KOPT-K1 (cell line): ENCODE results near the gene OMD.
A peak's percentile ranks its signal among the peaks of the same experiment; 100 is the strongest.

Experiments used
- H3K27ac ChIP-seq: fragments of 200-600 bp; sonication (generic); 2 replicates; pipeline ENCODE4 v1.5.1; 2016; ENCODE audit warnings: antibody characterized with exemption, mild to moderate bottlenecking, low read depth, low read length; ENCODE audit not compliant: poor library complexity, severe bottlenecking
- H3K36me3 ChIP-seq: fragments of 200-600 bp; sonication (generic); 2 replicates; pipeline ENCODE4 v1.5.1; 2017; ENCODE audit warnings: antibody characterized with exemption, mild to moderate bottlenecking, low read length, moderate library complexity; ENCODE audit not compliant: insufficient read depth
- H3K9me3 ChIP-seq: fragments of 200-600 bp; sonication (generic); 2 replicates; pipeline ENCODE4 v1.5.1; 2017; ENCODE audit warnings: antibody characterized with exemption, low read length, mild to moderate bottlenecking; ENCODE audit not compliant: insufficient read depth, poor library complexity, severe bottlenecking

OMD gene

DNA sequence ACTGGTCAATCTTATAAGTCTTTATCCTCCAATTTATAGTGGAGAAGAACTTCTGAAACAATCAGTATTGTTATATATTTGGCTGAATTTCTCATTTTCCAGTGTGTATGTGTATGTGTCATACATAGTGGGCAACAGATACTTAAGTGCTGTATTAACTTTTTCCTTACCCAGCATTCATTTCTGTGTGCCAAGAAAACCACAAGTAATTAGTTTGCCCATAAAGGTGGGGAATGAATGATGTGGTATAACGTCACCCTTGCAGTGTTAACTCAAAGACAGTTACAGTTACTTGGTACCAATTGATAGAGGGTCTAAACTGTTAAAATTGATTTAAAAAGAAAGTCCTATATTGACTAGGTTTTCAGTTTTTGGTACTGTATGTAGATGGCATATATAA is 21.9 kb downstream of the OMD start:
- peaks cover 15% of the 10 kb centered on the region for H3K36me3 ChIP-seq
- peak overlapping the region; percentile 90 for H3K27ac ChIP-seq
- no peaks in the 10 kb centered on the region for H3K9me3 ChIP-seq

- H3K36me3 ChIP-seq = peaks cover 18% of the 10 kb centered on the region
- no peak overlapping the region for H3K27ac ChIP-seq
- H3K9me3 ChIP-seq = no peaks in the 10 kb centered on the region
These were observed 26.4 kb downstream of the OMD start for GRCh38 chr9:92397853-92398252.

DNA sequence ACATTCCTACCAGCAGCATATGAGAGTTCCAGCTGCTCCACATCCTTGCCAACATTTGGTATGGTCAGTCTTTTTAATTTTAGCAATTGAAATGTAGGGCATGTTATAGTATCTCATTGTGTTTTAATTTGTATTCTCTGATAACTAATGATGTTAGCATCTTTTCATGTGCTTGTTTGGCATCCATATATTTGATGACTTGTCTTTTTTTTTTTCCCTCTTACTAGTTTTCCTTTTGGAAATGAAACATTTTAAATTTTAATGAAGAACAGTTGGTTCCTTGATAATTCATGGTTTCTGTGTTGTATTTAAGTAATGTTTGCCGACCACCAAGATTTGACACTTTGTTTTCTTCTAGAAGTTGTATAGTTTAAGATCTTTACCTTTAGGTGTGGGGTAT is 28.7 kb downstream of the OMD start:
- Histone ChIP-seq H3K27ac (no peak overlapping the region), H3K36me3 (peaks cover 18% of the 10 kb centered on the region), H3K9me3 (no peaks in the 10 kb centered on the region)

DNA sequence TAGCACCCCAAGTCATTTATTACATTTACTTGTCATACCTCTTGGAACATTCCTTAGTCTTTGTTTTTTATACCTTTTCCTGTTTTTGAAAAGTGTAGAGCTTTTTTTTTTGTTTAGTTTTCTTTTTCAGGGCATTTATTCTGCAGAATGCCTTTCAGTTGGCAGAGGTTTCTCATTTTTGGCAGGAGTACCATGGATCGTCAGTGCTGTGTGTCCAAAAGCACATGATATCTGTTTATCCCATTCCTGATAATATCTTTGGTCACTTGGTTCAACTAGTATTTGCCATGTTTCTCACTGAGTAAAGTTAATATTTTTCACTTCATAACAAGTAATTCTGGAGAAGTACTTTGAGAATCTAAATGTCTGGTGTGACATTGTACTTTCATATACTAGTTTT is 30.6 kb downstream of the OMD start:
- H3K9me3 ChIP-seq = no peaks in the 10 kb centered on the region
- H3K27ac ChIP-seq = no peak overlapping the region
- peaks cover 14% of the 10 kb centered on the region for H3K36me3 ChIP-seq

- no peak overlapping the region for H3K27ac ChIP-seq
- no peaks in the 10 kb centered on the region for H3K9me3 ChIP-seq
- H3K36me3 ChIP-seq = peaks cover 7% of the 10 kb centered on the region
These were observed 31.6 kb downstream of the OMD start for GRCh38 chr9:92392690-92393089.

DNA sequence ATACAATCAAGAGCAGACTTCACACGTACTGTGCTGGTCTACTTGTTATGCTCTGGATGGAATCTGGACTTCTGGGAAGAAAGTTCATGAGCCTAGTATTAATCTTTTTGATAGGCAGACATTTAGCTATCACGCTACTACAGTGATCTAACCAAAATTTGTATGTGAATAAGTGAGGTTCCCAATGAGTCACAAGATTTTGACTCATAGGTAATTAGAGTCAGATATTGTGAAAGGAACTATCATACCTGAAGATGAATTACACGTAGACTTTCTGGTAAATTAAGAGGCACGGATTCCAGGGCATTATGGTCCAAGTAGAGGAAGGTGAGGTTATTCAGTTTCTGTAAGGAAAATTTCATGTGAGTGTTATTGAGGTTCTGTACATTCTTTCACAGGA is 38.3 kb downstream of the OMD start:
- no peaks in the 10 kb centered on the region for H3K9me3 ChIP-seq
- H3K27ac ChIP-seq = no peak overlapping the region
- H3K36me3 ChIP-seq = peaks cover 15% of the 10 kb centered on the region; the same call in 1 of the 2 replicates

DNA sequence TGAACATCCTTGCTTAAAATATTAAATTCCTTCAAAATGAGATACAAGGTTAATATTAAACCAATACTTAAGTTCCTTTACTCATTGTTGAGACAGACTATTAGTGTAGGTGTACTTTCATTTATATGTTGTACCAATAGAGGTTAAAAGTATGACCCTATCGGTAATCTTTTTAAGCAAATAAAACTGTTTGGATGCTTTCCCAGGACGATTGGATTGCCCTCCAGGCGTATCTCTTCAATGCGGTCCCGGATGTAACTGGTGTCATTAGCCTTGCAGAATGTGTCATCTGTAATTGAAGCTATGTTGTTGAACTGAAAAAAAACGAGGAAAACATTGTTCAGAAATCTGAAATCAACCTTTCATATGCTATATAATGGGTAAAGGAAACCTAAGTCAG is 38.8 kb downstream of the OMD start:
- Histone ChIP-seq H3K9me3 (no peaks in the 10 kb centered on the region), H3K36me3 (peaks cover 20% of the 10 kb centered on the region; the same call in 1 of the 2 replicates), H3K27ac (no peak overlapping the region)

DNA sequence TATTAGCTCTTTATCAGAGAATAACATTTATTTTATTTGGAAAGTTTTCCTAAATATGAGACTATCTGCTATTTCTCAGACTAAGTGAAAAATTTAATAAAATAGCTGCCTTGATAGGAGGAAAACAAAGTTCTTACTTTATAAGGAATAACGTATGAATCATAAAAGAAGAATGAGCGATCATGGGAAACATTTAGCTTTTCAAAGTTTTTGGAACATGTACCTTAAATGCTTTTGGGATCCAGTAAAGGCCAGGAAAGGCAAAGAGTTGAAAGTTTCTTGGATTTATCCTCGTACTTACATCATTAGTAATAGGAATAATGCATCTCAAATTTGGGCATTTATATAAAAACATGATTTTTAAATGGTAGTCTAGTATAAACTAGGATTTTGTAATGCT is 39.3 kb downstream of the OMD start:
- Histone ChIP-seq H3K36me3 (peaks cover 21% of the 10 kb centered on the region; the same call in 1 of the 2 replicates), H3K27ac (no peak overlapping the region), H3K9me3 (no peaks in the 10 kb centered on the region)

GRCh38 chr9:92384375-92384774 is 39.9 kb downstream of the OMD start:
- H3K9me3 ChIP-seq = no peaks in the 10 kb centered on the region
- no peak overlapping the region for H3K27ac ChIP-seq
- H3K36me3 ChIP-seq = peaks cover 21% of the 10 kb centered on the region; the same call in 1 of the 2 replicates

DNA sequence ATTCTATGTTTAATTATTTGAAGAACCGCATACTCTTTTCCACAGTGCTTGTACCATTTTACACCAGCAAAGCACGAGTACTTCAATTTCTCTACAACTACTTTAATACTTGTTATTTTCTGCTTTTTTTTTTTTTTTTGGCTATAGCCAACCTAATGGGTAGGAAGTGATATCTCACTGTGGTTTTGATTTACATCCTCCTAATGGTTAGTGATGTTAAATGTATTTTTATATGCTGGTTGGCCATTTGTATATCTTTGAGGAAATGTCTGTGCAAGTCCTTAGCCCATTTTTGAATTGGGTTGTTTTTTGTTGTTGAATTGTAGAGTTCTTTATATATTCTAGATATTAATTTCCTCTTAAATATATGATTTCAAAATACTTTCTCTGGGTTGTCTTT is 42.5 kb downstream of the OMD start:
- peaks cover 21% of the 10 kb centered on the region; the same call in 1 of the 2 replicates for H3K36me3 ChIP-seq
- H3K9me3 ChIP-seq = no peaks in the 10 kb centered on the region
- H3K27ac ChIP-seq = no peak overlapping the region

DNA sequence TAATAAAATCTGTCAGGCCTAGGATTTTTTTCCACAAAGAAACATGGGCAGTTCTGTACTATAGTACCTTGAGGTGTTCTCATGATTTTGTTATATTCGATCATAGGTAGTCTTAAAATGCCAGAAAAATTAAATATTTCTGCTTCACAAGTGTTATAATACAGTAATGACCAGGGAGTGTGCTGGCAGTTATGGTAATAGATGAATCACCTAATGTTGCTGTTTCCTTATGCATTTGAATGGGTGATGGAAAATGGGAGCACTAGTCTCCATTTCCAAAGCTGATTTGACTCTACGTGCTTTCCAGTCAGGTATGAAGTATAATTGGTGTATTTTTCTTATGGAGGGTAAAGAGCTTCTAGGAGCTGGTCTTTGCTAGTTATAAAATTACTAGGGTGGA is 43.7 kb downstream of the OMD start:
- H3K36me3 ChIP-seq = peaks cover 11% of the 10 kb centered on the region; the same call in 1 of the 2 replicates
- H3K27ac ChIP-seq = no peak overlapping the region
- H3K9me3 ChIP-seq = peaks cover 1% of the 10 kb centered on the region

- peaks cover 13% of the 10 kb centered on the region for H3K36me3 ChIP-seq
- H3K27ac ChIP-seq = peak overlapping the region; percentile 74
- peaks cover 17% of the 10 kb centered on the region for H3K9me3 ChIP-seq
These were observed 45.3 kb downstream of the OMD start for GRCh38 chr9:92378865-92379560.

GRCh38 chr9:92377876-92378275 is 46.4 kb downstream of the OMD start:
- H3K9me3 ChIP-seq = peaks cover 28% of the 10 kb centered on the region
- H3K27ac ChIP-seq = peak overlapping the region; percentile 74
- peaks cover 22% of the 10 kb centered on the region for H3K36me3 ChIP-seq

DNA sequence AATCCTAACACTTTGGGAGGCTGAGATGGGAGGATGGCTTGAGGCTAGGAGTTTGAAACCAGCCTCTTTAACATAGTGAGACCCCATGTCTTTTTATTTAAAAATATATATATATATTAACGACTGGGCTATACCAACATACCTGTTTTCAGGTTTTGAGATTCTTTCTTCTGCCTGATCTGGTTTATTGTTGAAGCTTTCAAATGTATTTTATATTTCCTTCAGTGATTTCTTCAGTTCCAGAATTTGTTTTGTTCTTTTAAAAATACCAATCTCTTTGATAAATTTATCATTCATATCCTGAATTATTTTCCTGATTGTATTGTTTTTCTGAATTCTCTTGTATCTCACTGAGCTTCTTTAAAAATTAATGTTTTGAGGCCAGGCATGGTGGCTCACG is 51.1 kb downstream of the OMD start:
- no peak overlapping the region for H3K27ac ChIP-seq
- peaks cover 19% of the 10 kb centered on the region; the same call in 1 of the 2 replicates for H3K36me3 ChIP-seq
- peaks cover 35% of the 10 kb centered on the region for H3K9me3 ChIP-seq

GRCh38 chr9:92369075-92369474 is 55.2 kb downstream of the OMD start:
- H3K36me3 ChIP-seq = peaks cover 28% of the 10 kb centered on the region
- peaks cover 19% of the 10 kb centered on the region for H3K9me3 ChIP-seq
- no peak overlapping the region for H3K27ac ChIP-seq
